Measurements from ENCODE around the gene ZNF775. TPM values are rescaled to one million over a fixed set of nuclear protein-coding genes. Genes with fewer than 3 reads are reported as not detected.
A peak's percentile ranks its signal among the peaks of the same experiment; 100 is the strongest.

Gene ZNF775
- total and polyA plus RNA-seq, 2 of the 13 experiments (the other 11 are each of a cell fraction or from before 2014, with no cell fraction given), result 3.1 to 3.2 TPM

DNA sequence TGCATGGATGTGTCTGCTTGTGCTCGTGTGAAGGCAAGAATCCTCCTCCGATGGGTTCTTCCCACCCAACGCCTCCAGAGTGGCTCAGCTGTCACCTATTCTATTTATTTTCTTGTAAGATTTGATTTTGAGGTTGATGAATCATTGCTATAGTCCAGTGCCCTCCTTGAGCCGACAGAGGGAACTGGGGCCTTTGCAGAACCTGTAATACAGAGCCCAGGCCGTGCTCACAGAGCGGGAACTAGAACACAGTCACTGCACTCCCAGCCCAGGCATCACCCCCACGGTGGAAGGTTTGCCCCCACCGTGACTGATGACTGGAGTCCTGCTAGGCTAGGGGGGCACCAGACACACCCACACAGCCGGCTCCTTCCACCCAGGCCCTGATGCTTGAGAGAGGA, 39.7 kb upstream of the ZNF775 start:
- ChIA-PET CTCF (ENCODE audit: low intra/inter-chr PET ratio, low total read pairs) (no interaction called here), POLR2A (interaction anchor here (1.1 to 4.5 kb wide), 7 partner anchors 9 to 50 kb away, joined by 5 to 26 read pairs (median 7); partner anchors contain the start of genes ACTR3C and LRRC61)
- TF ChIP-seq ZNF703 (CRISPR knock-in tag; IDR thresholded peaks at IDR 0.05; ENCODE audit: borderline replicate concordance), result no peak
- no peak for TF ChIP-seq RCOR2 (CRISPR knock-in tag; IDR thresholded peaks at IDR 0.05)
- 0 out of 2 replicates have a peak, but pooled peaks have one; percentile 2 for TF ChIP-seq ZMYM4 (CRISPR knock-in tag; IDR thresholded peaks at IDR 0.05)
- no peak for TF ChIP-seq RFXAP (CRISPR knock-in tag; IDR thresholded peaks at IDR 0.05; ENCODE audit: borderline replicate concordance)
- TF ChIP-seq ZNF451 (CRISPR knock-in tag; IDR thresholded peaks at IDR 0.05), result 0 out of 2 replicates have a peak, but pooled peaks have one; percentile 10
- no peak overlapping the region for H3K4me3 ChIP-seq (replicated peaks in 1 of 3; ENCODE audit: insufficient read depth in 1 of 3, low read depth in 2 of 3, low read length in 3 of 3)
- FAIRE-seq (no peak), ATAC-seq (no peak), DNase-seq (ENCODE audit: low spot score) (no peak)
- H3K27me3 ChIP-seq (ENCODE audit: control insufficient read depth in 1 of 2, insufficient read depth in 2 of 2, low read length in 2 of 2), result no peaks in the 10 kb centered on the region; a peak in 1 of 5 replicates
- H3K36me3 ChIP-seq (replicated peaks in 1 of 2; ENCODE audit: control insufficient read depth in 1 of 2, insufficient read depth in 2 of 2, low read length in 2 of 2), result peaks cover 6 to 7% of the 10 kb centered on the region in 2 experiments; a peak in 2 of 5 replicates
- intact Hi-C loops (cut with micrococcal nuclease; ENCODE audit: unreplicated experiment) (no loop called here), in situ Hi-C loops (cut with HindIII; ENCODE audit: extremely low pct_ligation_motif_present, low pct_unique_long_range_greater_than_20kb) (no loop called here)
- peaks cover 41% of the 10 kb centered on the region for H3K4me1 ChIP-seq (ENCODE audit: insufficient read depth, low read length)
- 0 out of 2 replicates have a peak overlapping the region, but pooled peaks have one; percentile 17 for H3K9ac ChIP-seq (ENCODE audit: insufficient read depth, low read depth, low read length)
- BruUV-seq (replicated peaks), result no TSS peak
- H2AFZ ChIP-seq (ENCODE audit: low read length), result no peak overlapping the region
- H3K79me2 ChIP-seq (ENCODE audit: insufficient read depth, low read length), result peaks cover 3% of the 10 kb centered on the region
- no peak overlapping the region for H3K27ac ChIP-seq (ENCODE audit: extremely low read length, insufficient read depth, low read length)
- H4K20me1 ChIP-seq (ENCODE audit: insufficient read depth, low read length), result peaks cover 2% of the 10 kb centered on the region; the same call in 1 of the 2 replicates
- WGBS (ENCODE audit: low lambda C conversion rate), result 86% methylated on average over 9 of the region's 9 CpGs
- H3K9me3 ChIP-seq (ENCODE audit: low read length), result no peaks in the 10 kb centered on the region
- H3K4me2 ChIP-seq (ENCODE audit: low read depth, low read length), result peak overlapping the region; percentile 86

DNA sequence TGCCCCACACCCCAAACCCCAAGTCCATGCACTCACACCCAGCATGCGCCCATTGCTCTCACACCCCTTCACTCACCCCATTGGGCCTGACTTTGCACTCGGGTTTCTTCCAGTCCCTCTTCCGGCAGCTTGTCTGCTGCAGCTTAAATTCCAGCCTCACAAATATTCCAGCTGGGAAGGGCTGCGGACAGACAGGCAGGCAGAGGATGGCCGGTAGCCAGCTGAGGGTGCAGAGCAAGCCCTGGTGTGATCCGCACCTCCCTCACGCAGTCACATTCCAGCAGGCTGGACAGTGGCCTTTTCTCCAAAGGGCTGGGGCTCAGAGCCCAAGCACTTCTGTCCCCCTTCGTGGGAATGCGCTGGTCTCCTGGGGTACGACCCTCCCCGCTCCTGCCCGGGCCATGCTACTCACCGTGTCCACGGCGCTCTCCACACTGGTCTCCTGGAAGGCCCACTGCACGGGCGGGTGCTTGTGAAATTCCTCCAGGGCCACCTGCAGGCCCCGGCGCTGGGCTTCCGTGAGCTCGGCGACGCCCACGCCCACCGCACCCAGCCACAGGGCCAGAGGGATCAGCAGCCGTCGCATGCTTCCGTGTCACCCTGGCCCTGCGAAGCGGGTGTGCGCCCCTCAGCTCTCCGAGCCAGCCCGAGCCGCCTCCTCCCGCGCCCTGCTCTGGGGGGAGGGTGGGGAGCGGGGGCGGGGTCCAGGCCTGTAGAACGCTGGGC, 38.9 kb upstream of the ZNF775 start:
- H3K27me3 ChIP-seq (ENCODE audit: control insufficient read depth in 1 of 2, insufficient read depth in 2 of 2, low read length in 2 of 2), result no peaks in the 10 kb centered on the region; a peak in 1 of 5 replicates
- intact Hi-C loops (cut with micrococcal nuclease; ENCODE audit: unreplicated experiment) (loop anchor here (2.0 to 5.0 kb wide), 2 partner anchors 47 to 445 kb away; no protein-coding TSS in a partner anchor), in situ Hi-C loops (cut with HindIII; ENCODE audit: extremely low pct_ligation_motif_present, low pct_unique_long_range_greater_than_20kb) (loop anchor here (5.0 kb wide), 1 partner anchor 62 kb away; no protein-coding TSS in a partner anchor)
- WGBS (ENCODE audit: low lambda C conversion rate), result 31% methylated on average over 5 of the region's 39 CpGs
- no peaks in the 10 kb centered on the region for H3K9me3 ChIP-seq (ENCODE audit: low read length)
- H2AFZ ChIP-seq (ENCODE audit: low read length), result no peak overlapping the region
- H3K79me2 ChIP-seq (ENCODE audit: insufficient read depth, low read length), result peaks cover 3% of the 10 kb centered on the region
- POLR2A ChIA-PET, result interaction anchor here (0.9 to 4.7 kb wide), 12 partner anchors 10 to 67 kb away, joined by 3 to 40 read pairs (median 6); partner anchors contain the start of genes ACTR3C, LRRC61 and REPIN1
- peaks cover 6 to 7% of the 10 kb centered on the region in 2 experiments; a peak in 2 of 5 replicates for H3K36me3 ChIP-seq (replicated peaks in 1 of 2; ENCODE audit: control insufficient read depth in 1 of 2, insufficient read depth in 2 of 2, low read length in 2 of 2)
- peak overlapping the region; percentile 86 for H3K4me2 ChIP-seq (ENCODE audit: low read depth, low read length)
- CTCF ChIA-PET (ENCODE audit: low intra/inter-chr PET ratio, low total read pairs), result no interaction called here
- ATAC-seq (peak; percentile 71), FAIRE-seq (no peak), DNase-seq (ENCODE audit: low spot score) (peak; percentile 56)
- BruUV-seq (replicated peaks), result no TSS peak
- H3K27ac ChIP-seq (ENCODE audit: extremely low read length, insufficient read depth, low read length), result peak overlapping the region; percentile 49
- H3K4me3 ChIP-seq (replicated peaks in 1 of 3; ENCODE audit: insufficient read depth in 1 of 3, low read depth in 2 of 3, low read length in 3 of 3), result peak overlapping the region; percentile 75 to 88 (median 86)
- peak overlapping the region; percentile 75; the same call in 1 of the 2 replicates for H3K9ac ChIP-seq (ENCODE audit: insufficient read depth, low read depth, low read length)
- peaks cover 2% of the 10 kb centered on the region; the same call in 1 of the 2 replicates for H4K20me1 ChIP-seq (ENCODE audit: insufficient read depth, low read length)
- H3K4me1 ChIP-seq (ENCODE audit: insufficient read depth, low read length), result peaks cover 41% of the 10 kb centered on the region
- TF ChIP-seq ZNF713 (CRISPR knock-in tag; IDR thresholded peaks at IDR 0.05) (no peak), NAIF1 (CRISPR knock-in tag; IDR thresholded peaks at IDR 0.05; ENCODE audit: borderline replicate concordance) (no peak), ZGPAT (CRISPR knock-in tag; IDR thresholded peaks at IDR 0.05) (0 out of 2 replicates have a peak, but pooled peaks have one; percentile 24), SPEN (CRISPR knock-in tag; IDR thresholded peaks at IDR 0.05; ENCODE audit: low read depth) (0 out of 2 replicates have a peak, but pooled peaks have one; percentile 44), MED1 (CRISPR knock-in tag; IDR thresholded peaks at IDR 0.05) (no peak), ZNF414 (CRISPR knock-in tag; IDR thresholded peaks at IDR 0.05) (no peak), ZBTB20 (CRISPR knock-in tag; IDR thresholded peaks at IDR 0.05; ENCODE audit: borderline replicate concordance, low read depth) (no peak)
- TF ChIP-seq, protein P1, sequence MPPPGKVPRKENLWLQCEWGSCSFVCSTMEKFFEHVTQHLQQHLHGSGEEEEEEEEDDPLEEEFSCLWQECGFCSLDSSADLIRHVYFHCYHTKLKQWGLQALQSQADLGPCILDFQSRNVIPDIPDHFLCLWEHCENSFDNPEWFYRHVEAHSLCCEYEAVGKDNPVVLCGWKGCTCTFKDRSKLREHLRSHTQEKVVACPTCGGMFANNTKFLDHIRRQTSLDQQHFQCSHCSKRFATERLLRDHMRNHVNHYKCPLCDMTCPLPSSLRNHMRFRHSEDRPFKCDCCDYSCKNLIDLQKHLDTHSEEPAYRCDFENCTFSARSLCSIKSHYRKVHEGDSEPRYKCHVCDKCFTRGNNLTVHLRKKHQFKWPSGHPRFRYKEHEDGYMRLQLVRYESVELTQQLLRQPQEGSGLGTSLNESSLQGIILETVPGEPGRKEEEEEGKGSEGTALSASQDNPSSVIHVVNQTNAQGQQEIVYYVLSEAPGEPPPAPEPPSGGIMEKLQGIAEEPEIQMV (CRISPR knock-in tag; IDR thresholded peaks at IDR 0.05; ENCODE audit: low read depth), result peak; percentile 46; the same call in 1 of the 2 replicates
